HepG2 (cell line): Measurements from ENCODE around the gene DOK5. TPM values are rescaled to one million over a fixed set of nuclear protein-coding genes. Genes with fewer than 3 reads are reported as not detected.

Experiments used
- ATAC-seq: fragments of 200-7000 bp; cut with Tn5 transposase; 3 replicates; pipeline ENCODE4 v1.9.1; 2020; ENCODE audit warnings: mild to moderate bottlenecking, moderate library complexity
- BruUV-seq: library from RNA; stranded (reverse); fragments of 400-500 nt; replicated peaks from 2 replicates; lab custom pipeline; 2021; lab: Mats Ljungman, UMichigan
- CTCF ChIA-PET: fragments of 300-600 bp; formaldehyde crosslinking; extraction: SDS; loops from one replicate; lab custom pipeline; 2021; ENCODE audit warnings: low total read pairs, inconsistent platforms, low intra/inter-chr PET ratio; lab: Yijun Ruan, JAX
- POLR2A ChIA-PET: fragments of 350-600 bp; sonication (Branson Sonifier 250); formaldehyde crosslinking; loops from one replicate; lab custom pipeline; 2020; ENCODE audit warnings: antibody characterized with exemption, inconsistent platforms; lab: Yijun Ruan, JAX
- DNase-seq: peaks from one replicate; pipeline ENCODE4 v3.0.0-alpha.2; 2015; ENCODE audit warnings: low spot score
- FAIRE-seq: peaks from 3 replicates; lab custom pipeline; 2011; peaks lifted over from hg19 to GRCh38; lab: Jason Lieb, UNC
- H2AFZ ChIP-seq: one replicate; pipeline ENCODE4 v1.6.1; 2011; ENCODE audit warnings: low read length, inconsistent platforms
- H3K27ac ChIP-seq: fragments of 300-600 bp; 3 replicates; pipeline ENCODE4 v1.8.0; 2011; ENCODE audit warnings: mixed run types, mild to moderate bottlenecking, mixed read lengths, low read length, inconsistent platforms; ENCODE audit not compliant: insufficient read depth; ENCODE audit errors: extremely low read length
- H3K27me3 ChIP-seq, 2 experiments: fragments of 200-600 bp in 1 of 2; 2 replicates in 1 of 2; 3 replicates in 1 of 2; pipeline versions ENCODE4 v1.6.0 to v1.8.0; 2011; ENCODE audit warnings: low read length in 2 of 2, mild to moderate bottlenecking in 2 of 2, moderate library complexity in 2 of 2, inconsistent platforms in 1 of 2; ENCODE audit not compliant: insufficient read depth in 2 of 2, control insufficient read depth in 1 of 2
- H3K36me3 ChIP-seq, 2 experiments: fragments of 200-600 bp in 1 of 2; replicated peaks in 1 of 2; 2 replicates in 1 of 2; 3 replicates in 1 of 2; pipeline versions ENCODE4 v1.5.1 to v1.8.0; 2011; ENCODE audit warnings: low read length in 2 of 2, inconsistent platforms in 1 of 2; ENCODE audit not compliant: insufficient read depth in 2 of 2, control insufficient read depth in 1 of 2
- H3K4me1 ChIP-seq: 2 replicates; pipeline ENCODE4 v1.5.1; 2012; ENCODE audit warnings: low read length, inconsistent platforms; ENCODE audit not compliant: insufficient read depth
- H3K4me2 ChIP-seq: 2 replicates; pipeline ENCODE4 v1.6.0; 2011; ENCODE audit warnings: low read depth, low read length, inconsistent platforms
- H3K4me3 ChIP-seq, 3 experiments: fragments of 200-600 bp in 1 of 3; sonication (generic), shearing (Covaris generic) in 1 of 3; replicated peaks in 1 of 3; 2 replicates each; pipeline ENCODE4 v1.5.1; 2011 to 2016; ENCODE audit warnings: low read length in 3 of 3, inconsistent platforms in 2 of 3, low read depth in 2 of 3, mild to moderate bottlenecking in 2 of 3, control low read depth in 1 of 3, mixed read lengths in 1 of 3; ENCODE audit not compliant: insufficient read depth in 1 of 3
- H3K79me2 ChIP-seq: one replicate; pipeline ENCODE4 v1.6.1; 2011; ENCODE audit warnings: low read length, inconsistent platforms; ENCODE audit not compliant: insufficient read depth
- H3K9ac ChIP-seq: 2 replicates; pipeline ENCODE4 v1.6.0; 2011; ENCODE audit warnings: mild to moderate bottlenecking, low read depth, low read length, inconsistent platforms; ENCODE audit not compliant: insufficient read depth
- H3K9me3 ChIP-seq: 2 replicates; pipeline ENCODE4 v1.5.1; 2012; ENCODE audit warnings: mild to moderate bottlenecking, low read length
- H4K20me1 ChIP-seq: 2 replicates; pipeline ENCODE4 v1.6.0; 2011; ENCODE audit warnings: inconsistent platforms, mild to moderate bottlenecking, low read length, moderate library complexity; ENCODE audit not compliant: insufficient read depth
- BORCS8-MEF2B ChIP-seq: sonication (generic); formaldehyde crosslinking; IDR thresholded peaks from 2 replicates; pipeline ENCODE4 v1.8.0; 2022; ENCODE audit warnings: mild to moderate bottlenecking, missing genetic modification reagents
- BRD4 ChIP-seq: sonication (generic); formaldehyde crosslinking; IDR thresholded peaks from 2 replicates; pipeline ENCODE4 v1.4.0; 2020; ENCODE audit warnings: missing genetic modification reagents
- FOXJ3 ChIP-seq: sonication (generic); formaldehyde crosslinking; IDR thresholded peaks from 2 replicates; pipeline ENCODE4 v1.4.0; 2020; ENCODE audit warnings: missing genetic modification reagents, mild to moderate bottlenecking, borderline replicate concordance
- JUNB ChIP-seq: sonication (generic); formaldehyde crosslinking; IDR thresholded peaks from 2 replicates; pipeline ENCODE4 v1.8.0; 2022; ENCODE audit warnings: missing genetic modification reagents, mild to moderate bottlenecking, borderline replicate concordance
- NFIC ChIP-seq: IDR thresholded peaks from 2 replicates; pipeline ENCODE4 v1.6.1; 2012; ENCODE audit warnings: mild to moderate bottlenecking, low read length, inconsistent platforms
- TCF12 ChIP-seq, 2 experiments: fragments of 450-650 bp in 1 of 2; sonication (generic) in 1 of 2; formaldehyde crosslinking in 1 of 2; IDR thresholded peaks; 2 replicates each; pipeline versions ENCODE4 v1.6.1 to v1.8.0; 2017 to 2022; ENCODE audit warnings: antibody characterized with exemption in 1 of 2, mild to moderate bottlenecking in 1 of 2, missing genetic modification reagents in 1 of 2, moderate library complexity in 1 of 2
- YY1 ChIP-seq: IDR thresholded peaks from 2 replicates; pipeline ENCODE4 v1.6.1; 2011; ENCODE audit warnings: low read length, low read depth, moderate library complexity, mild to moderate bottlenecking; ENCODE audit not compliant: insufficient read depth, insufficient replicate concordance
- ZNF17 ChIP-seq: sonication (generic); formaldehyde crosslinking; IDR thresholded peaks from 2 replicates; pipeline ENCODE4 v1.5.0; 2020; ENCODE audit warnings: mild to moderate bottlenecking, missing genetic modification reagents
- ZNF331 ChIP-seq: sonication (generic); formaldehyde crosslinking; IDR thresholded peaks from 2 replicates; pipeline ENCODE4 v1.4.0; 2020; ENCODE audit warnings: missing genetic modification reagents
- ZNF460 ChIP-seq: sonication (generic); formaldehyde crosslinking; IDR thresholded peaks from 2 replicates; pipeline ENCODE4 v1.5.1; 2020; ENCODE audit warnings: missing genetic modification reagents, mild to moderate bottlenecking, borderline replicate concordance
- WGBS: methylation state at CpG from one replicate; pipeline ENCODE4 v1.1.6; 2017; ENCODE audit warnings: low lambda C conversion rate; 5-methylcytosine and 5-hydroxymethylcytosine counted together
- in situ Hi-C: cut with HindIII; loops from 2 replicates; pipeline ENCODE4 v1.10.0; 2017; ENCODE audit warnings: low pct_unique_long_range_greater_than_20kb; ENCODE audit not compliant: extremely low pct_ligation_motif_present
- intact Hi-C: fragments of 100-400 bp; cut with micrococcal nuclease; formaldehyde crosslinking; loops from one replicate; pipeline ENCODE4 v1.10.0; 2022; ENCODE audit not compliant: unreplicated experiment
- polyA plus RNA-seq, 8 experiments: library from polyadenylated mRNA; depleted of rRNA in 3 of 8; stranded (reverse) in 7 of 8; unstranded in 1 of 8; fragments of >200 nt; fragmentation: Illumina TruSeq in 4 of 8; extraction: Trizol in 4 of 8; gene quantifications; 2 replicates each; pipeline versions ENCODE4 v1.2.1 to v1.2.3, GENCODE V29; 2011 to 2016; ENCODE audit warnings: low read depth in 4 of 8, missing spikeins in 1 of 8, mixed read lengths in 1 of 8; ENCODE audit not compliant: insufficient read depth in 1 of 8
- total RNA-seq, 5 experiments: library from RNA; depleted of rRNA; stranded (reverse); fragments of >200 nt; fragmentation: Illumina TruSeq; extraction: Trizol; gene quantifications; 2 replicates each; pipeline ENCODE4 v1.2.3, GENCODE V29; 2016; ENCODE audit warnings: low read depth in 1 of 5
- TF ChIP-seq, protein P1 (sequence below): IDR thresholded peaks from 2 replicates; pipeline ENCODE4 v1.6.1; 2016; ENCODE audit warnings: mild to moderate bottlenecking
- TF ChIP-seq, protein P2 (sequence below): fragments of 450-650 bp; IDR thresholded peaks from 2 replicates; pipeline ENCODE4 v1.6.1; 2017
- TF ChIP-seq, protein P3 (sequence below): sonication (generic); formaldehyde crosslinking; IDR thresholded peaks from 2 replicates; pipeline ENCODE4 v1.8.1; 2023; ENCODE audit warnings: mild to moderate bottlenecking, missing genetic modification reagents, borderline replicate concordance

Gene DOK5
- total and polyA plus RNA-seq, 2 of the 13 experiments (the other 11 are each of a cell fraction or from before 2014, with no cell fraction given): not detected

DNA sequence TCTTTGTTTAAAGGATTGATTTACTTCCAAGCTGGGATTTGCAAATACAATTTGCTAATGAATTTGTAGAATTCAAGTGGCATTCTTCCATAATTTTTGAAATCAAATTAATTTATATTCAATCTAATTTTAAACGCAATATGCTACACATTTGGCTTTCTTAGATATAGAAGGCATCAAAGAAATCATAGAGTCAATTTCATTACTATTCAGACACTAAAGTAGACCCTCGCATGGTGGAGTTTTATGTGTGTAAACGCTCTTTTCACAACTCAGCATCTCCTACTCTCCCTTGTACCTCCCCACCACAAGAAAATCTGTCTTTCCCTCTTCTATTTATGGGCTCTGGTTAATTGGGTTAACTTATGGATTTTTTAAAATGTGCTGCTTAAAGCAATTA is 144.3 kb downstream of the DOK5 start (continued):
- TF ChIP-seq FOXJ3 (CRISPR knock-in tag): no peak

DNA sequence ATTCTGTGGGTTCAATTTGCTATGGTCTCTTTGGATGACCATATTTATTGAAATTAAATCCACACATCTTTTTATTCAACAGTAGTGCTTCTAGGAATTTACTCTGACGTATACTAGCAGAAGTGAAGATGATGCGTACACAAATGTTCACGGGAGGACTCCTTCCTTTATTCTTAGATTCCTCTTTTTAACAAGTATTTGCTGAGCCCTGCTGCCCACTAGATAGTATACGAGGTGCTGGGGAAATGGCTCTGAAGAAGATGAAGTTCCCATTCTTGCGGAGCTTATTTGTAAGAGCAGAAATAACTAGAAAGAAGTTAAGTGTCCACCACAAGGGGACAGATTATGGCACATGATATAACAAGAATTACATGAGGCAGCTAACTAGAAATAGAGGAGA is 145.2 kb downstream of the DOK5 start:
- H3K4me3 ChIP-seq: no peak overlapping the region
- no peaks in the 10 kb centered on the region for H3K4me1 ChIP-seq
- no peaks in the 10 kb centered on the region for H3K36me3 ChIP-seq
- in situ Hi-C loops (no loop called here), intact Hi-C loops (no loop called here)
- no peak overlapping the region for H3K4me2 ChIP-seq
- no peak overlapping the region for H3K9ac ChIP-seq
- WGBS: 36% methylated on average over 5 of the region's 5 CpGs
- DNase-seq: no peak
- no peaks in the 10 kb centered on the region for H4K20me1 ChIP-seq
- H3K27ac ChIP-seq: no peak overlapping the region
- H3K79me2 ChIP-seq: no peaks in the 10 kb centered on the region
- CTCF ChIA-PET: no interaction called here
- ATAC-seq: no peak
- no peak overlapping the region for H2AFZ ChIP-seq
- peaks cover 0 to 10% of the 10 kb centered on the region in 2 experiments; a peak in 2 of 5 replicates for H3K27me3 ChIP-seq
- FAIRE-seq: no peak
- BruUV-seq: no TSS peak
- POLR2A ChIA-PET: no interaction called here
- H3K9me3 ChIP-seq: no peaks in the 10 kb centered on the region
- no peak for TF ChIP-seq FOXJ3 (CRISPR knock-in tag)
- TF ChIP-seq YY1: no peak
- no peak for TF ChIP-seq ZNF331
- TF ChIP-seq, protein P1, sequence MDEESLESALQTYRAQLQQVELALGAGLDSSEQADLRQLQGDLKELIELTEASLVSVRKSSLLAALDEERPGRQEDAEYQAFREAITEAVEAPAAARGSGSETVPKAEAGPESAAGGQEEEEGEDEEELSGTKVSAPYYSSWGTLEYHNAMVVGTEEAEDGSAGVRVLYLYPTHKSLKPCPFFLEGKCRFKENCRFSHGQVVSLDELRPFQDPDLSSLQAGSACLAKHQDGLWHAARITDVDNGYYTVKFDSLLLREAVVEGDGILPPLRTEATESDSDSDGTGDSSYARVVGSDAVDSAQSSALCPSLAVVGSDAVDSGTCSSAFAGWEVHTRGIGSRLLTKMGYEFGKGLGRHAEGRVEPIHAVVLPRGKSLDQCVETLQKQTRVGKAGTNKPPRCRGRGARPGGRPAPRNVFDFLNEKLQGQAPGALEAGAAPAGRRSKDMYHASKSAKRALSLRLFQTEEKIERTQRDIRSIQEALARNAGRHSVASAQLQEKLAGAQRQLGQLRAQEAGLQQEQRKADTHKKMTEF: no peak
- TF ChIP-seq ZNF17 (CRISPR knock-in tag): no peak
- TF ChIP-seq, protein P2, sequence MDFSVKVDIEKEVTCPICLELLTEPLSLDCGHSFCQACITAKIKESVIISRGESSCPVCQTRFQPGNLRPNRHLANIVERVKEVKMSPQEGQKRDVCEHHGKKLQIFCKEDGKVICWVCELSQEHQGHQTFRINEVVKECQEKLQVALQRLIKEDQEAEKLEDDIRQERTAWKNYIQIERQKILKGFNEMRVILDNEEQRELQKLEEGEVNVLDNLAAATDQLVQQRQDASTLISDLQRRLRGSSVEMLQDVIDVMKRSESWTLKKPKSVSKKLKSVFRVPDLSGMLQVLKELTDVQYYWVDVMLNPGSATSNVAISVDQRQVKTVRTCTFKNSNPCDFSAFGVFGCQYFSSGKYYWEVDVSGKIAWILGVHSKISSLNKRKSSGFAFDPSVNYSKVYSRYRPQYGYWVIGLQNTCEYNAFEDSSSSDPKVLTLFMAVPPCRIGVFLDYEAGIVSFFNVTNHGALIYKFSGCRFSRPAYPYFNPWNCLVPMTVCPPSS: no peak
- TF ChIP-seq BRD4 (CRISPR knock-in tag): no peak
- no peak for TF ChIP-seq NFIC
- TF ChIP-seq TCF12 (IDR thresholded peaks at IDR 0.05): no peak
- no peak for TF ChIP-seq TCF12 (CRISPR knock-in tag; IDR thresholded peaks at IDR 0.05)
- no peak for TF ChIP-seq BORCS8-MEF2B (CRISPR knock-in tag)
- TF ChIP-seq, protein P3, sequence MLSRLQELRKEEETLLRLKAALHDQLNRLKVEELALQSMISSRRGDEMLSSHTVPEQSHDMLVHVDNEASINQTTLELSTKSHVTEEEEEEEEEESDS (CRISPR knock-in tag): no peak
- TF ChIP-seq ZNF460: no peak
- no peak for TF ChIP-seq JUNB (CRISPR knock-in tag)
